Stimulated activated CD4-positive, alpha-beta T cell treated with anti-CD3 and anti-CD28 coated beads, TNF-alpha, amount 100 ng/mL, for 1 hour (primary cell): ENCODE measurements around the gene BPIFB6.

Source experiments
- DNase-seq, 3 donors: peaks; one replicate each; pipeline ENCODE4 v3.0.0-alpha.2; 2020; ENCODE audit warnings: low read depth in 3 of 3, low spot score in 1 of 3

The BPIFB6 gene

DNA sequence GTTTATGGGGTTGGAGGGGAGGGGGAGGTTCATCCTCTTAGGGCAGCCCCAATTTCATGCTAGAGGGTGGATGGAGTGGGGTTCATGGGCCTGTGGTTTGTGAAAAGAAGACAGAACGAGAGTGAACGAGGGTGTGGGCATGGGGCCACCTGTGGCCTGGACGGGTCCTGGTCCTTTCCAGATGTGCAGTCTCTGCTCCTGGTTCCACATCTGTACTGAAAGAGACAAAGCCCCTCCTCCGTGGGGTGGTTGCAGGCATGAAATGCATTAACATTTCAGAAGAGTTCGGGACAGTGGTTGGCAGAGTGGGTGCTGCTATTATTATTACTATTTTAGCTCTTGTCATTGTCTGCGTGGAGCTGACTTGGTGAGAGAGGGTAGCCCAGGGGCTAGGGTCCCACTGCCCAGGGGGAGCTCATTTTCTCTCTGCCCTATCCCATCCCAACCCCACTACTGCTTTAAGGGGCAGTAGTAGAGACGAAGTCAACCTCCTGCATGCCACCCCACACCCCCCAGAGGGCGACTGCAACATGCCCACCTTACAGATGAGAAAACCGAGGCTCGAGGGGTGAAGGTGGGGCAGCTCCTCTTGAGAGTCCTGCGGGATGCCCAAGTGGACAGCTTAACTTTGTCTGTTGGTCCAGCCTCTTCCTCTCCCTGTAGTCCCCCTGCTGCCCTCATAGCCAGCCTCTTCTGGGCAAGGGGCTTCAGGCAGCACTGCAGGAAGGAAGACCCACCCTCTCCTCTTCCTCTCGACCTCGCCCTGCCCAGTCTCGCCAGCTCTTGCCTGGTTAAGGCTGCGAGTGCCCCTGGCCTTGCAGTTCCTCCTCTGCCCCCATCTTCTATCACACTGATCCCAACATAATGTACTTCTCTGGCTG, 15.5 kb upstream of the BPIFB6 start:
- no peak for DNase-seq

DNA sequence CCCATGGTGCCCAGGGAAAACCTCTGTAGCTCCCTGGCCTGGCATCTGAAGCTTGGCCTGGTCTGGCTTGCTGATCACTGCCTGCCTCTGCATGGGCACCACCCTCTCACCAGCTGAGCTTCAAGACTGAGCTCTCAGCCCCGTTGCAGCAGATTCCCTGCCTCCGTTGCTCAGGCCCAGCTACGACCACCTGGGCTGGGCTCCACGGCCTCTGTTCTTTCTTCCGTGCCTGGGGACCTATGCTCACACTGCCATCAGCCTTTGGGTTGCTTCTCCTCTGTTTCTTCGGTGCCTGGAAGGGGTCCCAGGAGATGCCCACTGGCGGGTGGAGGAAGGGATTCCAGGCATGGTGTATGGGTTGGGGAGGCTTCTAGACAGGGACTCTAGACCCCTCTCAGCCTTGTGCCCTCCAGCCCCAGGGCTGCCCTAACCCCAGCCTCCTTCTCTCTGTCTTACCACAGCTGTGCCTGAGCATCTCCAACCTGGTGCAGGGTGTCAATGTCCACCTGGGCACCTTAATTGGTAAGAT, 14.8 kb upstream of the BPIFB6 start:
- no peak for DNase-seq

DNA sequence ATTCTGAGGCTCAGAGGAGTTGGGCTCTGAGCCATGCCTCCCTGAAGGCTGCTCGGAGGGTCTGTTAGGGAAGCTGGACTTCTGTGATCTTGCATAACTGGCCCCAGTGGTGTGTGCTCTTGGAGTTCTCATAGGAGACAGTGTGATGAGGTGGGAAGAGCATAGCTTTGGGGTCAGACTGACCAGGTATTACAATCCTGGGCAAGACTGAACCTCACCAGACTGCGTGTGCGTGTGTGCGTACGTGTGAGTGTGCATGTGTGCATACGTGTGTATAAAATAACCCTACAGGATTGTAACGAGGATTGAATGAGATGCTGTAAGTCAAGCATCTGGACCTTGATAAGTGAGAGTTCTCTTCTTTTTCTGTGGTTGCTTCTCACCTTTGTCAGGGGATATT, 13.9 kb upstream of the BPIFB6 start:
- no peak for DNase-seq

DNA sequence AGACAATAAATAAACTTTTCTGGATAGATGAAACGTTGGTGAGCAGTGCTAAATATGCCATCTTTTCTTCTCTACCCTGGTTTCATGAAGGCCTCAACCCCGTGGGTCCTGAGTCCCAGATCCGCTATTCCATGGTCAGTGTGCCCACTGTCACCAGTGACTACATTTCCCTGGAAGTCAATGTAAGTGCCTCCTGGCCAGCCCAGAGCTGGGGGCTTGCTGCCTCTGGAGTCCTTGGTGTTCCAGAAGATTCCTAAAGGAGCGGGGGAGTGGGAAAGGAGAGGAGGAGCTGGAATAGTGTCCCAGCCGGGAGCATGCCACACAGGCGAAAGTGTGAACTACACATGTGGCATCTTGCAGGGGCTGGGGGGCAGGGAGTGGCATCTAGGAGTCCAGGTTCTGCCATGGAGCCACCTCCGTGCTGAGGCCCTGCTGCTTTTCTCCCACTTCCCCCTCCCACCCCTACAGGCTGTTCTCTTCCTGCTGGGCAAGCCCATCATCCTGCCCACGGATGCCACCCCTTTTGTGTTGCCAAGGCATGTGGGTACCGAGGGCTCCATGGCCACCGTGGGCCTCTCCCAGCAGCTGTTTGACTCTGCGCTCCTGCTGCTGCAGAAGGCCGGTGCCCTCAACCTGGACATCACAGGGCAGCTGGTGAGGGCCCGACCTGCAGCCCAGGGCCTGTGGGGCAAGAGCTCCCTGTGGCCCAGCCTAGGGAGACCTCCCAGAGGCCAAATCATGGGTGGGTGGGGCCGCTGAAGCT, 13.1 kb upstream of the BPIFB6 start:
- DNase-seq, result no peak

DNA sequence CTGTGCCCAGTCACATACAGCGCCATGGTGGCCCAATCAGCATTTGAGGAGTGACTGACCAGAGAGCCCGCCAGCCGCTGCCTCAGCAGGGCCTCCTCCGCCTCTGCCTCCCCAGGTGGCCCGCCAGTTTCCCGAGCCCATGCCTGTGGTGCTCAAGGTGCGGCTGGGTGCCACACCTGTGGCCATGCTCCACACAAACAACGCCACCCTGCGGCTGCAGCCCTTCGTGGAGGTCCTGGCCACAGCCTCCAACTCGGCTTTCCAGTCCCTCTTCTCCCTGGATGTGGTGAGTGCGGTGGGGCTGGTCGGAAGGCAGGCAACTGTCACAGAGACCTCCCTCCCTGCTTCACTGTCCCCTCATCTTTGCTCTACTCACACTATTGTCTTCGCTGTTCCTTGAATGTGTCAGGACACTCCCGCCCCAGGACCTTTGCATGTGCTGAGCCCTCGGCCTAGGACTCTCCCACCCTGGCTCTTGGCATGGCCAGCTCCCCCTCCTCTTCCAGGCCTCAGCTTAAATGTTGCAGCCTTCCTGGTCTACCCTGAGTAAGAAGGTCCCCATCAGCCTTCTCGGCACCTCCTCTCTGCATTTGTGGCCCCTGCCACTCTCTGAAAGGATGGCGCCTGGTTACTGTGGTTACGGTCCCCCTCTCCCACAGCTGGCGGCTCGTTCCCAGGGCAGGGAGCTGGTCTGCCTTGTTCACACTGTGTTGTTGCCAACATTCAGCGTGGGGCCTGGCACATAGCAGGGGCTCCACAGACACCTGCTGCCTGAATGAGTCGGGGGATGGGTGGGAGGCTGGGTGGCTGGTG, 11.8 kb upstream of the BPIFB6 start:
- no peak for DNase-seq

DNA sequence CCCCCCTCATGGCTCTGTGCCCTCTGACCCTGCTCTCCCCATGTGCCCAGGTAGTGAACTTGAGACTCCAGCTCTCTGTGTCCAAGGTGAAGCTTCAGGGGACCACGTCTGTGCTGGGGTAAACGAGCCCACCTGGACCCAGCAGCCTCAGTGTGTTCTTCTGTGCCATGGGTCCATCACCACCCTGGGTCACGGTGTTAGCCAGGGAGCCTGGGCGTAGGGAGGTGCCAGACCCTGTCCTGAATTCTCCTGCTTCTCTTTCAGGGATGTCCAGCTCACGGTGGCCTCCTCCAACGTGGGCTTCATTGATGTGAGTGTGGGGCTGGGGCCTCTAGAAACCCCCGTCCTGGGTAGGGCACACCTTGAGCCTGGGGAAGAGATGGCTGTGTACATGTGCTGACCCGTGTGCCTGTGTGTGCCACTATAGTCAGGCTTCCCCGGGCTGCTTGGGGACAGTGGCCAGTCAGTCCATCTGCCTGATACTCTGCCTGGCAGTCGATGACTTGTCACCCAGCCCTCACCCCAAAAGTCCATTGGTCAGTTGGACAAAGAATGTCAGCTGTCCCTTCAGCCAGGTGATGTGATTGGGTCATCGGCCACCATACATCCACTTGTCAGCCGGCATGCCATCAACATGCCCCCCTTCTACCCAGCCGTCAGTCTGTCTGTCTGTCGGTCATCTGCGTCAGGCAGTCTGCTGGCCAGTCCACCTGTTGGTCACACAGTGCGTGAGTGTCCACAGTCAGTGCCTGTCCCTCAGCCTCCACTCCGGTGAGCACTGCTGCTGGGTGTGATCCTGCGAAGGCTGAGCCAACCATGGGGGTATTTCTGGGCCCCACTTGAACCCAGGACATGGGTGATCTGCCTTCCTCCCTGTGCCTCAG, 10.9 kb upstream of the BPIFB6 start:
- no peak for DNase-seq

DNA sequence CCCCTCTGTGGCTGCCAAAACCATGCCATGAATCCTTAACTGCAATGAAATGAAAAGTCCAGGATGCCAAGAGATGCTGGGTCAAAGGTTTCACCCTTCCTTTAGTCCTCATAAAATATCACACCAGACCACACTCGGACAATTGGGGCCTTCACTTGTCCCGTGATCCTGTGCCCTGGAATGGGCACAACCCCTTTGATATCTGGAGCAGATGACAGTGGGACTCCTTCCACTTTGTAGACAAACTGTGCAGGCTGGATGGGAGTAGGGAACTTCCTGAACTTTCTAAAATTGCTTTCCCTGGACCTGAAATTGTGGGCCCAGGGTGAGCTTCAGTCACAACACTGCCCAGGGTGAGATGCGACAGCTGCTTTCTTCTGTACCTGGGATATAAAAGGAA, 9.6 kb upstream of the BPIFB6 start:
- no peak for DNase-seq

DNA sequence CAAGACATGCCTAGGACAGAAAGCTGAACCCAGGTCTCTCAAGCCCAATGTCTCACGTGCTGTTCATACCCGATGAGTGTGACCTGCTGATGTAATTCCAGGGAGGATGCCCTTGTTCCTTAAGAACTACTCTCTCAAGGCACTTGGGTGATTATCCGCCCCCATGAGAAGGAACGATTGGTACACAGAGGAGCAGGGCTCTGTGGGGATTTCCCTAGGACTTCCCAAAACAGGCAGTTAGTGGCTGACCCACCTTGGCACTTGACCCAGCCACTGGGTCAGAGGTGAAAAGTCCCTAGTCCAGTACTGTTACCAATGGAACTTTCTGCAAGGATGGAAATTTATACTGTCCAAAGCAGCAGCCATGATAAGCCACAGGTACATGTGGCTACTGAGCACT, 9.2 kb upstream of the BPIFB6 start:
- no peak for DNase-seq

DNA sequence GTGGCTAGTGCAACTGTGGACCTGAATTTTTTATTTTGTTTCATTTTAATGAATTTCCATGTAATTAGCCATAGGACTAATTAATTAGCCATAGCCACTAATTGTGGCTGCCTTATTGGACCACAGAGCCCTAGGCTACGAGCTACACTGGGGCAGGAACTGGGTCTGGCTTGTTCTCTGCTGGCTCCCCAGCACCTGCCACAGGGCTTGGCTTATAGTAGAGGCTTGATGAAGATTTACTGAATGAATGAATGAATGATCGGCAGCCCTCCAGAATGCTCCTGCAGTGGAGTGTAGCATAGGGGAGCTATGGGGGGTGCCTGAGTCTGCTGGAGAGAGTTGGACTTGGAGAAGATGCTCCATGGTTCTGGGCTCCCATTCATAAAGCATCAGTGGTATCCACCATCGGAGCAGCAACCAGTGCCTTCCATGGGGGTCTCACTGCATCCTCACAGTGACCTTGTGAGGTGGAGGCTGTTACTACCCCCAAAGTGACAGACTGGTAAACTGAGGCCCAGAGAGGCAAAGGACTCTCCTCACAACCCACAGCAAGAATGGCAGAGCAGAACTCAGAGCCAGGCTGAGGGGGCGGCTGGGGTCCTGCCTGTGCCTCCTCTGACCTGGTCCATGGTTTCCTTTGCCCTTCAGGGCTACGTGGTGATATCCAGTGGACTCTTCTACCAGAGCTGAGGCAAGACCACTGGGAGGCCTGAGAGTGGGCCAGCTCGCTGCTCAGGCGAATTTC, 8.6 kb upstream of the BPIFB6 start:
- no peak for DNase-seq

DNA sequence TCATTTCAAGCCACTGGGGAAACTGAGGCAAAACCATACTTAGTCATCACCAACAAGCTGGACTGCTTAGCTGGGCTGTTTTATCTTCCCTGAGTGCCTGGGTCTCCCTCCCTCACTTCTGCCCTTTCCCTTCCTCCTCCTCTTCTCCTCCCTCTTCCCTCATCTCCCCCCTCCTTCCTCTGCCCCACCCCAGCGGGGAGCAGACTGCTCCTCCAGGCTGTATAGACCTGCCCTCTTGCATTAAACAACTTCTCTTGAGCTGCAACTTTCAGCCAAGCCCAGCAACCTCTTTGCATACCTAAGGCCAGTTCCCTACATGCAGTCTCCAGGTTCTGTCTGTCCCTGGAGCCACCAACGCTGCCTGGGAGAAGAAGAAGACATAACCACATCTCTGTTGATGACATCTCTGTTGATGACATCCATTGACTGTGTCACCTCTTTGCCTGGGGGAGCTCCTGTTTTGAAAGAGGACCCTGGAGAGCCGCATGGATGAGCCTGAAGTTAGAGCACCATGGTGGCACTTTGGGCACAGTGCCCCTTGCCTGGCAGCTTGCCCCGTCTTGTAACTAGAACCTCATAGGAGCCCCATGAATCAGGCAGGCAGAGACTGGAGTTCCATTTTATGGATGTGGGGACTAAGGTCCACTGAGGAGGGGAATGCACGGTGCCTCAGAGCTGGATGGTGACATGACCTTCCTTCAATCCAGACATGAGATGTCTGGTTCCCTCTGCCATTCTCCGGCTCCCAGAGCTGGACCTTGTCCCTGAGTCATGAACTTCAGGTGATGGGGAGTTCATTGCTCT, 7.8 kb upstream of the BPIFB6 start:
- DNase-seq, result no peak

DNA sequence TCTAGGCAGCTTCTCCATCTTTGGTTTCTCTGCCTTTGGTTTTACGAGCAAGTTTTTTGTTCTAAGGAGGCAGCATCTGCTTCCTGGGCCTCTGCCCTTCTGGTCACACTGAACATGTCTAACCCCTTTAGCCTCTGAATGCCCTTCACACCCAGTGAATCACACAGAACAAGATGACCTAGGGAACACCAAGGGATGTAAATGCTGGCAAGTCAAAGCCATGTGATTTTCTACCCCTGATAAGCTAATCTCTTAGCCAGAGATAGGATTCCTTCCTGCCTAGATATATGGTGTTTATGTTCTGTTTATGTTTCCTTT, 7.2 kb upstream of the BPIFB6 start:
- DNase-seq, result no peak

DNA sequence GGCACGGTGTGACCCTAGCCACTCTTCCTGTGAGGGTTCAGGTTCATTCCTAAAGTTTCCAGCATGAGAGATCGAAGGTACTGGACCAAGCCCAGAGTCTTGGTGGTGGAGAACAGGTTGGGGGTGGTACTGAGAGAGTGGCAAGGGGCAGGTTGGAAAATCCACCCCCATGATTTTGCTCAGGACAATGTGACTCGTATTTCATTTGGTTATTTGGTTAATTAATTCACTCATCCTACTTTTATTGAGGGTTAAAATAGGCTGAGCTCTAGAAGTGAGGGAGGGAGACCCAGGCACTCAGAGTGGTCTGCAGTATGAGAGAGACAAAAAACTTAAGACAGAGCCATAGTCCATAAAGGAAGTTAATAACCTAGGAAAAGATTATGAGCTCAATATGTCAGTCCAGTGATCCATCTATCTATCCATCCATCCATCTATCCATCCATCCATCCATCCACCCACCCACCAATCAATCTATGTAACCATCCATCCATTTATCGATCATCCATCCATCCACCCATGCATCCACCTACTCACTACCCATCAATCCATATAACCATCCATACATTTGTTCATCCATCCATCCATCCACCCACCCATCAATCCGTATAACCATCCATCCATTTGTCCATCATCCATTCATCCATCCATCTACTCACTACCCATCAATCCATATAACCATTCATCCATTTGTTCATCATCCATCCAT, 6.7 kb upstream of the BPIFB6 start:
- DNase-seq, result no peak

DNA sequence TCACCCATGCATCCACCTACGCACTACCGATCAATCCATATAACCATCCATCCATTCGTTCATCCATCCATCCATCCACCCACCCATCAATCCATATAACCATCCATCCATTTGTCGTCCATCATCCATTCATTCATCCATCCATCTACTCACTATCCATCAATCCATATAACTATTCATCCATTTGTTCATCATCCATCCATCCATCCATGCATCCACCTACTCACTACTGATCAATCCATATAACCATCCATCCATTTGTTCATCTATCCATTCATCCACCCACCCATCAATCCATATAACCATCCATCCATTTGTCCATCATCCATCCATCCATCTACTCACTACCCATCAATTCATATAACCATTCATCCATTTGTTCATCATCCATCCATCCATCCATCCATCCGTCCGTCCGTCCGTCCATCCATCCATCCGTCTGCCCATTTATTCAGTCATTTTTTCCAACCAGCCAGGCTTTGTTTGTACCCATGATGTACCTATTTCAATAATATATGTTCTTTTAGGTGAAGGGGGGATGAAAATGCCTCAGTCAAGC, 6.1 kb upstream of the BPIFB6 start:
- no peak for DNase-seq

DNA sequence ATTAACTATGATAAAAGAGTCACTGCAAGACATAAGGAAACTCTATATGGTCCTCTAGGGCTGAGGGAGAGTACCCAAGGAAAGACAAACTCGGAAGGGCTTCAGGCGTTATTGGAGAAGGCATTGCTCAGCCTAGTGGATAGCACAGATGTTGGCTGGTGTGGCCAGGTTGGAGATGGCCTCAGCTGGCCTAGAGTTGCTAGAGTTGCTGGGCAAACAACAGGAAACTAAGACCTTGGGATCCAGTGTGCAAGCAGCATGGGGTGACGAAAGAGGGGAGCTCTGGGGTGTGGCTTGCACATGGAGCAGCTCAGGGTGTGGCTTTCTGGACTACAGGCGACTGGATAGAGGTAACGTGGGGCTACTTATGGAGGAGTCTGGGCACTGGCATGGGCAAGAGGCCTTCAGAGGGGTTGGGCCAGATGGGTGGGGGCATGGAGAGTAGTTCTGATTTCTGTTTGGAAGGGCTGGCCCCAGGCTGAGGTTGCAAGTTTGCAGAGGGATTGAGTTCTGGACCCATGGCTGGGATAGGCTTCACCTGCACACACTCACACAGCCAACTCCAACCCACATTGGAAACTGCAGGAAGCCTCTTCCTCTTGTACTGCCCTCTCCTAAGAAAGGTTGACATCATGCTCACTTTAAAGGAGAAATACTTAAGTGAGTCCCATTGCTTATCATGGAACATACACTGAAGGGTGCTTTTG, 5.2 kb upstream of the BPIFB6 start:
- no peak for DNase-seq

DNA sequence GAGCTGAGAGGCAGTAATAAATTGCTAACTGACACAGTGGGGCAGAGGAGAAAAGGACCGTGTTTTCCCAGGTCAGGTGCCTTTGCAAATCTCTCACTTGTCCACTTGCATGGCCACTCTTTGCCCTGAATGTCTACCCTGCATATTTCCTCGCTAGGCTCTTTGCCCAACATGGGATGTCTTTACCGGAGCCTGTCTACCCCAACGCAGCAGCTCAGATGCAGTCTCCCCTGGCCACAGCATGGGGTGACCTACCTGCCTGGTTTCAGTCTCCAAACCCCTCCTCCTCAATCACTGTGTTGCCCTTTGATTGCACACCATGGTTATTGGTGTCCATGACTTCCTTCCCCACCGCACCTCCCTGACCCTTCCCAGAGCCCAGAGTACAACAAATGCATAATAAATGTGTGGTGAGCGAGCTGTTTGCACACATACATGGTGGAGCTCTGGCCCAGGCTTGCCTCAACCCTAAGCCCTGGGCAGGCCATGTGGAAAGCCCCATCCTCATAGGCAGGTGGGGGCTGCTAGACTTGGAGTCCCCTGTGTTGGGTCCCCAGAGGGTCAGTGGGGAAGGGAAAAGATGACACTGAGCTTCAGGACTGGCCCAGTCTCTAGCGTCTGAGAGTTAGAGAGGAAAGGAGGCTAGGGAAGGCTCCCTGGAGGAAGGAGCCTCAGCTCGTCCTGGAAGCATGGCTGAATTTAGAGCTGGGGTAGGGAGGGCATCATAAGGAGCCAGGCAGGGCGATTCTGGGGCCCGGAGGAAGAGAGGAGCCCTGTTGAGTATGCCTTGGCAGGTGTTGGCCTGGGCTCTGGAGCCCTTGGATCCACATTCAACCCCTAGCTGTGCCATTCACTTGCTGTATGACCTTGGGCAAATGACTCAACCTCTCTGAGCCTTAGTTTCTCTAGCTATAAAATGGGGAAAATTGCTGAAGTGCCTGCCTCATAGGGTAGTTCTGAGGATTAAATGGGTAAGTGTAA, 4.4 kb upstream of the BPIFB6 start:
- DNase-seq, result no peak
